HG03558 (cell line): ENCODE results near the gene SSBP3.

Experiments used
- ATAC-seq: cut with Tn5 transposase; IDR thresholded peaks from one replicate; pipeline ENCODE4 v1.9.1; 2021; ENCODE audit warnings: moderate number of reproducible peaks; ENCODE audit not compliant: unreplicated experiment; ENCODE audit errors: extremely low read depth

The SSBP3 gene

DNA sequence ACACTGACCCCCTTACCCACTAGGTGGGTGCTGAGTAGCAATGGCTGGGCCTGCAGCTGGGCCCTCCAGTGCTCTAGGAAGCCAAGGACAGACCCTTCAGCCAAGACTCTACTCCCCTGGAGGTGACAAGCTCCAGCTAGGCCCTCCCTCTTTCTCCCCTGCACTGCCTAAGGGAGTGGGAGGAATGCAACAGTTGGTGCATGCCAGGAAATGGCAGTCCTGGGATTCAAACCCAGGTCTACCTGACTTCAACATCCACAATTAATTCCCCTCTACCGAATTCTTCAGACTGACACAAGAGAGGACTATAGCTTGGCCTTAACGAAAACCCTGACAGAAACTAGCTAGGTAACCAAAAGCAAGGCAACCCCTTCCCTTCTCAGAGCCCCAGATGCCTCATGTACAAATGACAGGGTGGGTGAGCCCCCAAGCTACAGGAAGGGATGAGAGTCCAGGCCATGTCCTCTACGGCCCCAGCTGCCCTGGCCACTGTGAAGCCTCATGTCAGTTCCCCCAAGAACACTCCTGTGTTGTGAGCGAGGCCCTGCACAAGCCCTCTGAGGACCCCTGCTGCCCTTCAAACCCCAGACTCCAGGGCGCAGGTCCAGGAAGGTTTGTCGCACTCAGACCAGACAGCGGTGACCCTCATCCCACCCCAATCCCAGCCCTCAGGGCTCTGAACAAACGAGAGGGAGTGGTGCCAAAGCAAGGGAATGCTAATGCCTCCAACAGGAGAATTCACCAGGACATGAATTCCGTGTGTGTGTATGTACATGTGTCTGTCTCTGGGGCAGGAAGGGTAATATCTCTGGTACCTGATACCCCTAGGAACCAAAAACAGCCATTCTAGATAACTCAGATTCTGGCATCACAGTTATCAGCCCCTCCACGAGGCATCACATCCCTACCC, 113.9 kb downstream of the SSBP3 start:
- ATAC-seq: no peak

DNA sequence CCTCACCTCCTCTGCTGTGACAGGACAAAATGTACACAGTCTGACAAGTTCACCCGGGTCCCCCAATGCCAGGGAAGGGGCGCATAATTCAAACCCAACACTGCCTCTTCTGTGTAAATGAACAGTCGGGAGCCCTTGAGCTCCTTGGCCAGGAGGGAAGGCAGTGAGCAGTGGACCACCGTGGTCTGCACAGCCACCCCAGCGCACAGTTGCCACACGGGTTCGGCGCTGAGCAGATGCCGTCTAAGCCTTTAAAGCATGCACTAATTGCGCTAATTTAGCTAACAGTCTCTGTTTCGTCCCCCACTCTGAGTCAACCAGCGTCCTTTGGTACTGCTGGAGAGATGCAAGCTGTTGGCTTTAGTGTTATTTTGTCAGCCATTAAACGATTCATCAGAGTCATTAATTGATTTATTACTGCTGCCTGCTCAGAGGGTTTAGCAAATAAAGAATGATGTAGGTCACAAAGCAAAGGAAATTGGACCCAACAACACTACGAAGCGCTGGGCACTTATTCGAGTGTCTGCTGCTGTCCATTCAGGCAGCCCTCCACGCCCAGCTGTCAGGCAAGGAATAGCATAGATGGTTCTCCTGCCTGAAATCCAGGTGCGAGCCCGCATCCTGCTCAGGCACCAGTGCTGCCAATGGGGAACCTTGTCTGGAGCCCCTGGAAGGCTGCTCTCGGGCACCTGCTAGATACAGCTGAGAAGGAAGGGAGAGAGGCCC, 114.8 kb downstream of the SSBP3 start:
- no peak for ATAC-seq

DNA sequence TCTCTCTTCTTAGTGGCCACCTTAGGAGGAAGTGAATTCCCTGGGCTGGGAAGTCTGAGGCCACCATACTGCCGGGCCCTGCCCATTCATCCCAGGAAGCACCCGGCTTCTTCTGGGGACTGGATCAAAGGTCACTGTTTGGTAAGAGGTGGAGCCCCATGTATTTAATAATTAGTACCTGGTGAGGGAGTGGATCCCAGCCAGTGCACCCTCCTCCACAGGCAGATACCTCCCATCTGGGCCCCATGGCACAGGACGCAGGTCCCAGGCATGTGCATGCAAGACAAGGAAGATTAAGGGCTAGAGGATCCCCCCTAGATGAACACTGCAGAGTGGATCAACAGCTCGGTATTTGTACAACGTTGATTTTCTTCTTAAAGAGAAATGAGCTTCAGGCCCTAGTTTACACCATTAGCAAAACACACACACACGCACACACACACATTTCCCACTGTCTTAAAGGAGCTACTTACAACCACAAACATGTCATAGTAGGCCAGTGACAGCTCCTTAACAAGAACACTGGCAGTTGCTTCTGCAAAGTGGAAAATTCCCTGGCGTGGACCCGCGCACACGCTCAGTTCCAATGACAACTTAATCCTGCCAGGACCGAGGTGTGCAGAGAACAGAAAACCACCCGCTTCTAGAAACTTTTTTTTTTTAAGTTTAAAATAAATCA, 115.5 kb downstream of the SSBP3 start:
- no peak for ATAC-seq

DNA sequence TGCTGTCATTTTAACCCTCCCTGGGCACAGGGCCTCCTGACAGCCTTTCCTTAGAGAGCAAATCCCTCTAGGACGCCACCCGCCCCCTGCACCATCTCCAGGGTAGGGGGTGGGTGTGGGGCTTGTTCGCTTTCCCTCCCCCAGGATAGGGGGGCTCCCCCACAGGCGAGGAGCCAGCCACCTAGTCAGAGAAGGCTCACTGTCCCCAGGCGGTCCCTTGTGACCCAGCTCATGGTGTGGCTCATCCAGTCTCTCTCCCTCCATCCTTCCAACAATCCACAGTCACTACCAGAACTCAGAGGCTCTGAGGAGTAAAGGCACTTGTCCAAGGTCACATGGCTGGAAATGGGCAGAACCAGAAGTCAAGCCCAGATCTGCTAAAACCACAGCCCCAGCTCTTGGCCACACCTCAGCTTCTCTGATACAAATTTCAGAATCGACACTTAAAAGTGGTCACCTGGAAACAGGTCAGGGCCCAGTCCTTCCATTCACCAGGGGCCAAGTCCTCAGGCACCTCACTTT, 116.4 kb downstream of the SSBP3 start:
- no peak for ATAC-seq

DNA sequence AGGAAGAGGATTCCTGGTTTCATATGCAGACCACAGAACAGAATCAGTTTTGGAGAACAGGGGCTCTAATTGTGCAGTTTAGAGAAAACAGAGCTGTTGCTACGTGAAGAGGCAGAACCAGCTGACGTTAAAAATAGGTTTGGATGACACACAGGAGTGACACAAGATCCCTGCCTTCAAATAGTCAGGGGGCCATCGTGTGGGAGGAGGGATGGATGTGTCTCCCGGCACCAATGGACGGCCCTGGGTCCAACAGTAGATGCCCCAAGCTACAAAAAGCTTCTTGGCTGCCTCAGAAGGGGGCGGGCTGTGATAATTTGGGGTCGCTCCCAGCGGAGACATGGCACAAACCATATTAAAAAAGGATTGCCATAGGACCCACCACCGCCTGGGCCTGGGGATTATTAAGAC, 118.4 kb downstream of the SSBP3 start:
- no peak for ATAC-seq

DNA sequence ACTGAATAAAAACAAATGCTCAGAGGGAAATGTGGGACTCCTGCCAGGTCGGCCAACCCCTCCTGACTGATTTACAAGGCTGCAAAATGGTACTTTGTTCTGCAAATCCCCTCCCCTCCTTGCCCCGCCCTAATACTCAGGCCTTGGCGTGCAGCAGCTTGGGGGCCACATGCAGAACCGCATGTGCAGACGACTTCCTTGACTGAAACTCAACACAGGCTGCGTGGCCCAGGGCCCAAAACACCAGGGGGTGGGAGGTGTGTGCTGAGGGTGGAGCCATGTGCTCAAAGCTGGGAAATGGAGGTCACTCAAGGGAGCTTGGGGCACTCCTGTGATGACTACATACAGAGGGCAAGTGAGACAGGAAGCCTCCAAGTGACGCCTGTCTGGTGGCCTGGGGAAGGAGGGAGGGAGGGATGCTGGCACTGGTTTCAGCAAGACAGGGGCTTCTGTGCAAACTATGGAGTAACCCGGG, 119.0 kb downstream of the SSBP3 start:
- ATAC-seq: no peak

DNA sequence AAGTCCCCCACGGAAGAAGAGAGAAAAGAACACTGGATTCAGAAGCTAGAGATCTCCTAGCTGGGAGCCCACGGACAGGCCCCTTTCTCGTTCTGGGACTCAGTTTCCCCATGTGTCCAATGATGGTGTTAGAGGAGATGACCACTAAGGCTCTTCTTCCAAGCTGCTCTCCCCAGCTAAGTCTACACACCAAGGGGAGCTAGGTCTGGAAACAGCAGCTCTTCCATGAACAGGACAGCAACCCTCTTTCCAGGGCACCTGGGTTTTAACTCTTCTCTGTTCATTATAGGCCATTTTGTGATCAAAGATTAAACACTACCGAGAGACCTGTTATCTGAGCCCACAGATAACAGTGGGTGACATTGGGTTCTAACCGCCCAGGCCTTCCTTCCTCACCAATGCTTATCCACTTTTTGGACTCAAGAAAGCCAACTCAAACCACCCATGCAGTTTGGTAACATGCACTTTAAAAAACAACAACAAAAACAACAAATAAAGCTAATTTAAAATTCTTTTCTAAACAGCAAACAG, 120.3 kb downstream of the SSBP3 start:
- ATAC-seq: no peak

DNA sequence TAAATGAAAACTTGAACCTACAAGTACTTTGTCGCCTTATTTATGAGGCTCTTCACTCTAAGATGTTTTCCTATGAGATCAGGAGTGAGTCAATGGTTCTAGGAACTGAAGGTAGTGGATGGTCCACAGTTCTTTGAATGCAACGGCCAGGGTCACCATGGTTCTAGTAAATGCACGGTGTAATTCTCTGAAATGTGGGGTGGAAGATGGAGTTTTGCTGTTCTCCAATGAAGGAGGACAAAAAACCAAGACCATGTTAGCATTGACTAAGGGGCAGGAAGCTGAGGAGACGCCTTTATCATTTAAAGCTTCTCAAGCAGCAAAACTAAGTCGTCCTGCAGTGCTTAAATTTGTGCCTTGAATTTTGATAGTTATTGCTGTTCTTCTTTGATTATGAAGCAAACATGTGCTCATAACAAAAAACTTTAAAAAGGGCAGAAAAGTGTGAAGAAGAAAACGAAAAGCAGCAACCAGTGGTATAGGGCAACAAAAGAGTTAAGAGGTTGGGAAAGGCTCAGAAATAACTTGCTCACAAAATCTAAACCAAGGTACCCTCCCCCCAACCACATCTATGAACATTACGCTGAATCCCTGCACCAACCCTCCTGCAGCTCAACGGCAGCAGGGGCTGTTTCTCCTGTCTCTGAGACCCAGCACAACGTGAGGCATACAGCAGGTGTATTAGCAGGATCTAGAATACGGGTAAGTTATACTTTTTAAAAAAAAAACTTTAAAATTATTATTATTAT, 121.2 kb downstream of the SSBP3 start:
- no peak for ATAC-seq

DNA sequence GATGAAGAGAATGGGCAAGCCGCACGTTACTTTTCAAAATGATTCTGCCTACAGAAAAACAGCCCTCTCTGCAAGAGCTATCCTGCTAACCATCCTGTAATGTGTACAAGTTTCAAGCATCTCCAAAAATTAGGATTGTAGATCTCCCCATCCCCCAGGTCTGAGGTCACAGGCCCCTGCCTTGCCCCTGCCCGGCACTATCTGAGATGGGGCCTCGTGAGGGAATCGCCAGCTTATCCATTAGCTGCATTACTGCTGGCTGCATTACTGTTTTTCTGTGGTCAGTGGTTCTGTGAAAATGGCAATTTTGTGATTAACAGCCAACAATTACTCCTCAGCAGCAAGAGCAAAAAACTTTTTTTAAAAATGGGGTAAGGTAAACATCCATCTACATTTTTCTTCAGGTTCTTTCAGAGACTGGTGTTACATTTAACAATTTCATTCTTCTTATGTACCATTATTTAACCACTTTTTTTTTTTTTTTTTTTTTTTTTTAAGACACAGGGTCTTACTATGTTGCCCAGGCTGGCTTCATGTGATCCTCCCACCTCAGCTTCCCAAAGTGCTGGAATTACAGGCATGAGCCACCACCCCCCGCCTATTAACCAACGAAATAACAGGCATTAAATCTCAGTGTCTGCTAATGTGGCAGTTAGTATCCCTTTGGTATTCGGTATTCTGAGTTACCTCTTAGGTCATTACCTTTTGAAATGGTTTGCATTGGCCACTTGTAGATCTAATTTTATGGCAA, 122.4 kb downstream of the SSBP3 start:
- ATAC-seq: no peak

DNA sequence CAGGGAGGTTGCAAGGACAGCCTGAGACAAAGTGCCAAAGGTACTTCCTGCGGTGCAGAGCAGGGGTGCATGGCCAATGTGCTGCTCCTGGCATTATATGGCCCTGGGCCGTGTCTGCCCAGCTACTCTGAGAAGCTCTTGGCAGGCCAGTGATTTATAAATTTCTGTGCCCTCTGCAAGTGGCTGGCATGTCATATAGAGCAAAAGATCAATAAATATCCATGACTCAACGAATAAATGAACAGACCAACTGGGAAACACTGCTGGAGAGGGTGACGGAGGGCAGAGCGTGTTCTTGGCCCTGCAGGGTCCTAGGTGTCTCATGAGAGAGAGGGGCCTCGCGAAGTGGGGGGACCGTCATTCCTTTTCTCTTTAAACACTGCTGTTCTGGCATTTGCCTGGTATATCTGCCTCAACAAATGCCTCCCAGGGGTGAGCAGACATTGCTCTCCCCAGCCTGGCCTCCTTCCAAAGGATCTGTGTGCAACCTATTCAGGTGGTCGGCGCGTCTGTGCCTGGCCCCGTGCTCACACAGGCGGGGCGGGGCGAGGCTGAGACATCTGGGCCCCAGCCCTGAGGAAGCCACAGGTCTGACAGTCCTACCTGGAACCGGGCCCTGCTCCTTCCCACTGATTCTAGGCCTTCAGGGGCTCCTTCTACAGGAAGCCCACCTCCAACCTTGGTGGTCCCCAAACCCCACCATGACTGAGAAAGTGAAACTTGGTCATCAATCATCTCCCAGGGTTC, 123.9 kb downstream of the SSBP3 start:
- ATAC-seq: no peak

DNA sequence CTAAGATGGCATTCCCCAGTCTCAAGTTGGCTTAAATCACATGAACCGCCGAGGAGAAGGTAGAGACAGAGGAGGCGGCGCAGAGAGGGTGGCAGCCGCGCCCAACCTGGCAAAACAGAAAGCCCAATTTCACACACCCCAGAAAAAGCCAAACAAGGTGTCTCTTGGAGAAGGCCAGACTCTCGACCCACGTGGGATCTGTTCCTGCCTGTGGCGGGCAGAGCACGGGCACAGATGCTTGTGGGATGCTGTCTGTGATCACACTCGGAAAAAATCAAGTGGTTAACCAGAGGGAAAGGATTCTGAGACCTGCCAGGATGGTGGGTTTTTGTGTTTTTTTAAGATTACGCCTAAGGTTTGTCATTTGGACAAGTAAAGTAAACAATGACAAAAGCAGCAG, 125.5 kb downstream of the SSBP3 start:
- ATAC-seq: no peak

DNA sequence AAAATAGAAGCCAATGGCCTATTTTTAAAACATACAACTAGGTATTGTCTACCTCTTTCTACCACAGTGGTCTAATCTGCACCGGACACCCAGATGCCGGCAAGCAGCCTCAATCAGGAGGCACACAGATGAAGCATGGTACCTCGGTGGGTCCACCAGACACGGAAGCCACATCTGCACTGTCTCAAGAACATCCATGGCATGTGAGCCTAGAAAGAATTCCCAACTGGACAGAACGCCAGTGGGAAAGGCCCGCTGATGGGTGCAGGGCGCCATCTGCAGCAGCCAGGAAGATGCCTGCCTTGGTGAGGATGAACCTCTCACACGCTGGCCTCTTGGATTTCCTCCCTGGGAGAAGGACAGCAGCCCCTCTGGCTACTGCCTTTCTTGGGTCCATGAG, 126.7 kb downstream of the SSBP3 start:
- ATAC-seq: no peak

DNA sequence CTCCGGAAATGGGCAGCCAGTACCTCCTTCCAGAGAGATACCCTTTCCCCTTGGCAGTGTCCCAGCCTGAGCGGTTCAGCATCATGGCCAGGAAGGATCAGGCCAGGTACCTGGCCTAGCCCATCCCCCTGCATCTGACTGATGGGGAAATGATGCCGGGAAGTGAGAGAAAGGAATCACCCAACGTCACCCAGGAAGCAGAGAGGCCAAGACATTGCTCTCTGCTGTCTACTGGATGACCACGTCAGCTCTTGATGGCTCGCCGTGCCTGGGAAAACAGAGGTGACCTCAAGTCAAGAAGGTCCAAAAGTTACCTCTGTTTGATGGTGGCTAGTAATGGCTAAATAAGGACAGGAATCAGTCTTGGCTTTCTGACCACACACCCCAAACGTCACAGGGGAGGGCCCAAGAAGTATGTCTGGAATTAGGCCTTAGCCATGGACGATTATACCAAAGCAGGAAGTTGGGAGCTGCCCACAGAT, 127.2 kb downstream of the SSBP3 start:
- ATAC-seq: no peak

DNA sequence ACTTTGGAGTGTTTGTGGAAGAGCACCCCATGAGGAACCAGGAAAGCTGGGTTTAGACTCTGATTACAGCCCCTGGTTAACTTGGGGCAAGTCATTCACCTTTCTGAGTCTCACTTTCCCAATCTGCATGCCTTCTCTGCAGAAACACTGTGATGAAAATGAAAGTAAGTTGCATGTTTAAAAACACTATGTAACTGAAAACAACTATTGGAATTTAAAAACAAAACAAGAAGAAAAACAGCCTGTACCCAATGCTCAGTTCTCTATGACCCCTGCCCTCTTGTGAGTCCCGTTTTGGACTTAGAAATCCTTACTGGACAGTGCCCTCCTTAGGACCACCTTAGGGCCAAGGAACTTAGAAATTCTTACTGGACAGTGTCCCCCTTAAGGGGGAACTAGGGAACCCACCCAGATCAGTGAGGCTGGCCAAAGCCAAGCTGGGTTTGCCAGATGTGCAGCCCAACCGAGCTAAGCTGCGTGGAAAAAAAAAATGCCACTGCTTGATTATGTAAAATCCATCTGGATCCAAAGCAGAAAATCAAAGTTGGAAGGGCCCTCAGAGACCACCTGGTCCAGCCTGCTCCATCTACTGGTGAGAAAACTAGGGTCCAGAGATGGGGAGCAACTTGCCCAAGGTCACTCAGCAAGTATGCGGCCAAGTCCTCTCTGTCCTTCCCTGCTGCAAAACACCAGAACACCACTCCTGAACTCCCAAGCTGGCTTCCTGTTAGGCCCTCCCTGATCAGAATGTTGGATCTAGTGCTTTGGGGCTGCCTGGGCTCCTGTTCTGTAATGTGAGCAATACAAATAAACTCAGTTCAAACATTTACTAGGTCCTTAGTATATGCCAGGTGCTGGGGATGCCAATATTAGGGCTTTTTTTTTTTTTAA, 128.5 kb downstream of the SSBP3 start:
- no peak for ATAC-seq

DNA sequence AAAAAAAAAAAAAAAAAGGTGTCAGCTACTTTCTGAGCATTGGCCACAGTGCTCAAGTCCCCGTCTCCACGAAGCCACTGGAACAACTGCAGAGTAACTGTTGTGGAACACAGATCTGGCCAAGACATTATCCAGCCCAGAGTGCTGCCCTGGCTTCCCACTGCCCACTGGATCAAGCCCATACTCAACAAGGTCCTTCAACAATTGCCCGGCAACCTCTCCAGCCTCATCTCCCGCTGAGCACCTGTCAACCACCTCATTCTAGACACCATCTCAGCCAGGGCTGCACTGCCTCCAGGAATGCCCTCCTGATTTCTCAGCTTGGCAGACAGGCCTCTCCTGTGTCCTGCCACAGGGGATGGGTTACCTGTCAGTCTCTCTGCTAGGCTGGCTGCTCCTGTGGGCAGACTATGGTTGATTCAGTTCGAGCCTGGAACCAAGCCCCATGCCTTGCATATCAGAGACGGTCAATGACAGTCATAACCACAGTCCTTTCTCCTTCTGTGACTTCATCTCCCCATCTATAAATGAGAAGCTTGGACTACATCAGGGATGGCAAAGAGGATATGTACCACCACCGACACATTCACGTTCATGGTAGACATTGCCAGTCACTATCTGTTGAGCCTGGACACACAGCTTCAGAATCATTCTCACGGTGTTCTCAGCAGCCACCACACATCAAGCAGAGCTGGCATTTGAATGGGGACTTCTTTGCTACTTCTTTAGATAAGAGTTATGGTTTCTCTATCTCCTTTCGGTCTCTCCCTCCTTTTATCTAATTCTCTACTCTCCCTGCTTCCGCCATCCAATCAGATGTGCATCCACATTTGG, 129.4 kb downstream of the SSBP3 start:
- no peak for ATAC-seq

DNA sequence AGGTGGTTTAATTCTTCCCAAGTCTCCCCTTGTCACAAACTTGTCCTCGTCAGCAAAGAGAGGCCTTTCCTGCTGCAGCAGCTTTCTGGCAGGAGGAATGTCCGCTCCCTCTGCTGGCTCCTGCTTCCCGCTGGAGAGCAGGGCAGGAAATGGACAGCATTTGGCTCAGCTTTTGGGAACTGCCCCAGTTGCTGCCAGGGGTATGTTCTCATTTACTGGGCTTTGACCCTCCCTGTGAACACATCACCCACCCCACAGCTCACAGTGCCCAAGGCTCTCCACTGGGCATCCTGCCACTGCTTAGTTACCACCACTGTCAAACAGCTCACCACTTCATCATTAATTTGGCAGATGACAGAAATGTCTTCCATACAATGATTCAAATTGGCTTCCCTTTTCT, 130.8 kb downstream of the SSBP3 start:
- ATAC-seq: no peak
